Measurements from ENCODE around the gene AIFM1. TPM values are rescaled to one million over a fixed set of nuclear protein-coding genes. Genes with fewer than 3 reads are reported as not detected.
A peak's percentile ranks its signal among the peaks of the same experiment; 100 is the strongest.

AIFM1 gene
- total RNA-seq, 1 donor from 2014 or later, result 53.9 TPM

- Mint-ChIP-seq H3K27ac (ENCODE audit: unreplicated experiment) (no peak overlapping the region), H3K9me3 (no peaks in the 10 kb centered on the region), H3K4me3 (no peak overlapping the region), H3K36me3 (ENCODE audit: low read depth) (peaks cover 17% of the 10 kb centered on the region), H3K27me3 (ENCODE audit: low read depth) (no peaks in the 10 kb centered on the region), H3K4me1 (peaks cover 26% of the 10 kb centered on the region)
- no peak for DNase-seq (ENCODE audit: low read depth, low spot score)
- TF ChIP-seq CTCF (conservative IDR thresholded peaks at IDR 0.05), result no peak
These were observed 14.1 kb upstream of the AIFM1 start for GRCh38 chrX:130179579-130180215.

DNA sequence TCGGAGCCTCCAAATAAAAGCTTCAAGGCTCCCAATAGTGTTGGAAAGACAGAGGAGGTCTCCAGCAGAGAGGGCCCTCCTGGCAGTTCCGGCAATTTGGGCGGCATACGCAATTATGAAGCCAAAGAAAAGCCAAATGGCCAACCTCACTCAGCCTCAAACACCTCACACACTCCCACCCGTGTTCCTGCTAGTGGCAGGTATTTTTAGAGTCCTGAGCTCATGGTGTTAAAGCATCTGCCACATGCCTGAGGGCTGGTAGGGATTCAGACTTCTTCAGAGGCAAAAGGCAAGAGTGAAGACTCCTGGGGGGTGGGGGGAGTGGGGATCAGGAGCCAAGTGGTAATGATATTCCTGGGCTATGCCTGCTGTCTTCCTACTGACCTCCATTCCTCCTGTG is 13.5 kb upstream of the AIFM1 start:
- Mint-ChIP-seq H3K4me3 (no peak overlapping the region), H3K36me3 (ENCODE audit: low read depth) (peaks cover 15% of the 10 kb centered on the region), H3K27me3 (ENCODE audit: low read depth) (no peaks in the 10 kb centered on the region), H3K4me1 (peaks cover 30% of the 10 kb centered on the region), H3K9me3 (no peaks in the 10 kb centered on the region), H3K27ac (ENCODE audit: unreplicated experiment) (no peak overlapping the region)
- TF ChIP-seq CTCF (conservative IDR thresholded peaks at IDR 0.05), result no peak
- DNase-seq (ENCODE audit: low read depth, low spot score), result no peak

GRCh38 chrX:130176942-130177341 is 11.3 kb upstream of the AIFM1 start:
- Mint-ChIP-seq H3K36me3 (ENCODE audit: low read depth) (peaks cover 13% of the 10 kb centered on the region), H3K27ac (ENCODE audit: unreplicated experiment) (peak overlapping the region; percentile 91), H3K4me3 (peak overlapping the region; percentile 77), H3K4me1 (peaks cover 48% of the 10 kb centered on the region), H3K27me3 (ENCODE audit: low read depth) (no peaks in the 10 kb centered on the region), H3K9me3 (no peaks in the 10 kb centered on the region)
- TF ChIP-seq CTCF (conservative IDR thresholded peaks at IDR 0.05), result no peak
- DNase-seq (ENCODE audit: low read depth, low spot score), result no peak

- Mint-ChIP-seq H3K27ac (ENCODE audit: unreplicated experiment) (peak overlapping the region; percentile 91), H3K9me3 (no peaks in the 10 kb centered on the region), H3K27me3 (ENCODE audit: low read depth) (no peaks in the 10 kb centered on the region), H3K36me3 (ENCODE audit: low read depth) (peaks cover 13% of the 10 kb centered on the region), H3K4me1 (peaks cover 48% of the 10 kb centered on the region), H3K4me3 (peak overlapping the region; percentile 77)
- DNase-seq (ENCODE audit: low read depth, low spot score), result no peak
- no peak for TF ChIP-seq CTCF (conservative IDR thresholded peaks at IDR 0.05)
These were observed 10.7 kb upstream of the AIFM1 start for GRCh38 chrX:130176354-130176776.

GRCh38 chrX:130174937-130175336 is 9.3 kb upstream of the AIFM1 start:
- Mint-ChIP-seq H3K36me3 (ENCODE audit: low read depth) (peaks cover 13% of the 10 kb centered on the region), H3K27me3 (ENCODE audit: low read depth) (no peaks in the 10 kb centered on the region), H3K27ac (ENCODE audit: unreplicated experiment) (peak overlapping the region; percentile 20), H3K4me3 (no peak overlapping the region), H3K9me3 (no peaks in the 10 kb centered on the region), H3K4me1 (peaks cover 58% of the 10 kb centered on the region)
- no peak for DNase-seq (ENCODE audit: low read depth, low spot score)
- no peak for TF ChIP-seq CTCF (conservative IDR thresholded peaks at IDR 0.05)
